CD4-positive, alpha-beta T cell treated with Interleukin-10 for 1 hour (primary cell): ENCODE data around the gene KLHL40.
"Not testable (repeated sequence)": the region's sequence is repeated elsewhere in the genome, so short reads cannot be mapped to it uniquely, and the experiment has no call there.

Experiments
- DNase-seq: peaks from one replicate; pipeline ENCODE4 v3.0.0-alpha.2; 2020

Gene KLHL40

GRCh38 chr3:42705962-42706585, 20.7 kb downstream of the KLHL40 start:
- no peak for DNase-seq

- no peak for DNase-seq
Observed at GRCh38 chr3:42706721-42707619, 21.6 kb downstream of the KLHL40 start.

GRCh38 chr3:42707620-42708355, 22.5 kb downstream of the KLHL40 start:
- DNase-seq, result no peak

- DNase-seq, result no peak
Observed at GRCh38 chr3:42708611-42709151, 23.3 kb downstream of the KLHL40 start.

- no peak for DNase-seq
Observed at GRCh38 chr3:42709621-42710020, 24.3 kb downstream of the KLHL40 start.

- DNase-seq, result no peak
Observed at GRCh38 chr3:42710323-42711021, 25.1 kb downstream of the KLHL40 start.

GRCh38 chr3:42711491-42712343, 26.4 kb downstream of the KLHL40 start:
- no peak for DNase-seq

- DNase-seq, result no peak
Observed at GRCh38 chr3:42712344-42712648, 27.0 kb downstream of the KLHL40 start.

- no peak for DNase-seq
Observed at GRCh38 chr3:42712688-42713372, 27.5 kb downstream of the KLHL40 start.

- no peak for DNase-seq
Observed at GRCh38 chr3:42713747-42714146, 28.4 kb downstream of the KLHL40 start.

GRCh38 chr3:42714171-42714852, 29.0 kb downstream of the KLHL40 start:
- DNase-seq, result no peak

- no peak for DNase-seq
Observed at GRCh38 chr3:42717306-42717705, 32.0 kb downstream of the KLHL40 start.

GRCh38 chr3:42718338-42718737, 33.0 kb downstream of the KLHL40 start:
- DNase-seq, result no peak

GRCh38 chr3:42719002-42719401, 33.7 kb downstream of the KLHL40 start:
- no peak for DNase-seq

- DNase-seq, result no peak
Observed at GRCh38 chr3:42720126-42720525, 34.8 kb downstream of the KLHL40 start.

- no peak for DNase-seq
Observed at GRCh38 chr3:42721690-42722089, 36.4 kb downstream of the KLHL40 start.

GRCh38 chr3:42722442-42722841, 37.1 kb downstream of the KLHL40 start:
- not testable (repeated sequence) for DNase-seq

GRCh38 chr3:42723219-42723618, 37.9 kb downstream of the KLHL40 start:
- no peak for DNase-seq

- DNase-seq, result no peak
Observed at GRCh38 chr3:42725454-42725853, 40.1 kb downstream of the KLHL40 start.

GRCh38 chr3:42728056-42728455, 42.7 kb downstream of the KLHL40 start:
- DNase-seq, result no peak
